KOPT-K1 (cell line): ENCODE data around the gene B3GAT3.
"Not testable (repeated sequence)": the region's sequence is repeated elsewhere in the genome, so short reads cannot be mapped to it uniquely, and the experiment has no call there.

Experiments
- H3K27ac ChIP-seq: fragments of 200-600 bp; sonication (generic); 2 replicates; pipeline ENCODE4 v1.5.1; 2016; ENCODE audit warnings: antibody characterized with exemption, mild to moderate bottlenecking, low read depth, low read length; ENCODE audit not compliant: poor library complexity, severe bottlenecking
- H3K36me3 ChIP-seq: fragments of 200-600 bp; sonication (generic); 2 replicates; pipeline ENCODE4 v1.5.1; 2017; ENCODE audit warnings: antibody characterized with exemption, mild to moderate bottlenecking, low read length, moderate library complexity; ENCODE audit not compliant: insufficient read depth
- H3K9me3 ChIP-seq: fragments of 200-600 bp; sonication (generic); 2 replicates; pipeline ENCODE4 v1.5.1; 2017; ENCODE audit warnings: antibody characterized with exemption, low read length, mild to moderate bottlenecking; ENCODE audit not compliant: insufficient read depth, poor library complexity, severe bottlenecking

The B3GAT3 gene

GRCh38 chr11:62580959-62581715 is 40.6 kb downstream of the B3GAT3 start:
- Histone ChIP-seq H3K9me3 (no peaks in the 10 kb centered on the region), H3K36me3 (peaks cover 88% of the 10 kb centered on the region), H3K27ac (no peak overlapping the region)

- H3K9me3 ChIP-seq, result no peaks in the 10 kb centered on the region
- H3K36me3 ChIP-seq, result peaks cover 83% of the 10 kb centered on the region
- H3K27ac ChIP-seq, result no peak overlapping the region
These were observed 42.5 kb downstream of the B3GAT3 start for GRCh38 chr11:62579252-62579651.

GRCh38 chr11:62578541-62578940 is 43.2 kb downstream of the B3GAT3 start:
- no peak overlapping the region for H3K27ac ChIP-seq
- no peaks in the 10 kb centered on the region for H3K9me3 ChIP-seq
- H3K36me3 ChIP-seq, result peaks cover 76% of the 10 kb centered on the region

- Histone ChIP-seq H3K9me3 (no peaks in the 10 kb centered on the region), H3K36me3 (peaks cover 72% of the 10 kb centered on the region), H3K27ac (no peak overlapping the region)
These were observed 44.6 kb downstream of the B3GAT3 start for GRCh38 chr11:62577046-62577714.

GRCh38 chr11:62575837-62576236 is 45.9 kb downstream of the B3GAT3 start:
- H3K27ac ChIP-seq, result no peak overlapping the region
- no peaks in the 10 kb centered on the region for H3K9me3 ChIP-seq
- peaks cover 73% of the 10 kb centered on the region for H3K36me3 ChIP-seq

- Histone ChIP-seq H3K36me3 (peaks cover 74% of the 10 kb centered on the region), H3K27ac (peak overlapping the region; percentile 81), H3K9me3 (no peaks in the 10 kb centered on the region)
These were observed 46.6 kb downstream of the B3GAT3 start for GRCh38 chr11:62575156-62575555.

GRCh38 chr11:62574363-62575071 is 47.3 kb downstream of the B3GAT3 start:
- Histone ChIP-seq H3K27ac (peak overlapping the region; percentile 81), H3K36me3 (peaks cover 74% of the 10 kb centered on the region), H3K9me3 (no peaks in the 10 kb centered on the region)

GRCh38 chr11:62573592-62574362 is 48.0 kb downstream of the B3GAT3 start, which contains the start of gene EEF1G:
Gene EEF1G, minus strand, starts transcription at chr11:62573891. Its CDS starts 49 bp downstream, at chr11:62573842.
- Histone ChIP-seq H3K36me3 (peaks cover 75% of the 10 kb centered on the region), H3K9me3 (no peaks in the 10 kb centered on the region), H3K27ac (peak within 1 kb of the TSS; percentile 81)

GRCh38 chr11:62573006-62573591 is 48.7 kb downstream of the B3GAT3 start:
- peak overlapping the region; percentile 76 for H3K27ac ChIP-seq
- H3K36me3 ChIP-seq, result peaks cover 75% of the 10 kb centered on the region
- no peaks in the 10 kb centered on the region for H3K9me3 ChIP-seq

GRCh38 chr11:62572431-62572830 is 49.4 kb downstream of the B3GAT3 start:
- Histone ChIP-seq H3K9me3 (no peaks in the 10 kb centered on the region), H3K27ac (peak overlapping the region; percentile 76), H3K36me3 (peaks cover 75% of the 10 kb centered on the region)

- not testable (repeated sequence) for H3K27ac ChIP-seq, H3K9me3 ChIP-seq
- peaks cover 75% of the 10 kb centered on the region for H3K36me3 ChIP-seq
These were observed 50.3 kb downstream of the B3GAT3 start for GRCh38 chr11:62571493-62571892.

- not testable (repeated sequence) for H3K27ac ChIP-seq
- H3K36me3 ChIP-seq, result peaks cover 75% of the 10 kb centered on the region
These were observed 50.9 kb downstream of the B3GAT3 start for GRCh38 chr11:62570903-62571302.

GRCh38 chr11:62569611-62570010 is 52.2 kb downstream of the B3GAT3 start:
- Histone ChIP-seq H3K27ac (no peak overlapping the region), H3K36me3 (peaks cover 81% of the 10 kb centered on the region), H3K9me3 (no peaks in the 10 kb centered on the region)

More at GRCh38 chr11:62570903-62571302, 50.9 kb downstream of the B3GAT3 start:
- H3K9me3 ChIP-seq, result not testable (repeated sequence)

- Histone ChIP-seq H3K9me3 (no peaks in the 10 kb centered on the region), H3K36me3 (peaks cover 100% of the 10 kb centered on the region), H3K27ac (no peak overlapping the region)
These were observed 54.7 kb downstream of the B3GAT3 start for GRCh38 chr11:62567018-62567633.
